ENCODE measurements around the gene CSNK2A3. TPM values are rescaled to one million over a fixed set of nuclear protein-coding genes. Genes with fewer than 3 reads are reported as not detected.

CSNK2A3 gene
- total RNA-seq, 1 experiment from 2014 or later = 2.0 TPM

- H4K20me1 ChIP-seq (ENCODE audit: insufficient read depth) = no peaks in the 10 kb centered on the region
- no peaks in the 10 kb centered on the region for H3K4me1 ChIP-seq (ENCODE audit: control insufficient read depth in 1 of 2, insufficient read depth in 2 of 2, low read length in 2 of 2)
- no peaks in the 10 kb centered on the region for H3K79me2 ChIP-seq (ENCODE audit: insufficient read depth, low read length)
- intact Hi-C loops (cut with micrococcal nuclease) = no loop called here
- no peaks in the 10 kb centered on the region for H3K27me3 ChIP-seq (ENCODE audit: insufficient read depth, low read length)
- no peak overlapping the region for H3K4me3 ChIP-seq (replicated peaks in 1 of 2; ENCODE audit: low read depth in 1 of 2, low read length in 2 of 2)
- no peak for DNase-seq (ENCODE audit: low read depth, low spot score)
- no peak overlapping the region for H2AFZ ChIP-seq (ENCODE audit: low read depth, low read length, poor library complexity, severe bottlenecking)
- no peak overlapping the region for H3K9ac ChIP-seq (ENCODE audit: low read length)
- no peaks in the 10 kb centered on the region for H3K9me2 ChIP-seq (ENCODE audit: insufficient read depth)
- no peaks in the 10 kb centered on the region for H3K9me3 ChIP-seq (ENCODE audit: control insufficient read depth in 1 of 2, insufficient read depth in 1 of 2, low read depth in 1 of 2, low read length in 2 of 2)
- no peak overlapping the region for H3K27ac ChIP-seq (ENCODE audit: low read depth, low read length)
- ChIA-PET CTCF (no interaction called here), RAD21 (ENCODE audit: low non-redundant PET in 1 of 2, low total read pairs in 2 of 2, uncharacterized antibody in 2 of 2, unreplicated experiment in 2 of 2) (no interaction called here), POLR2A (no interaction called here)
- BruUV-seq (replicated peaks) = no TSS peak
- ATAC-seq = no peak
- H3K36me3 ChIP-seq (ENCODE audit: control insufficient read depth in 1 of 2, insufficient read depth in 2 of 2, low read length in 2 of 2) = peaks cover 0 to 5% of the 10 kb centered on the region in 2 experiments; a peak in 1 of 4 replicates
- TF ChIP-seq TCF7L2 (IDR thresholded peaks at IDR 0.05; ENCODE audit: borderline replicate concordance, extremely low read depth, insufficient read depth, insufficient read length) = no peak
- no peak for TF ChIP-seq EZH2 (IDR thresholded peaks at IDR 0.05)
- TF ChIP-seq EGR1 (IDR thresholded peaks at IDR 0.05; ENCODE audit: low read depth) = no peak
- TF ChIP-seq CTCF (IDR thresholded peaks at IDR 0.05 in 2 of 3, conservative IDR thresholded peaks at IDR 0.05 in 1 of 3; ENCODE audit: borderline replicate concordance in 1 of 3, insufficient read depth in 1 of 3, low read depth in 2 of 3, low read length in 2 of 3) = no peak
- TF ChIP-seq SP1 (IDR thresholded peaks at IDR 0.05; ENCODE audit: low read depth) = no peak
- TF ChIP-seq ELF1 (IDR thresholded peaks at IDR 0.05; ENCODE audit: borderline replicate concordance, low read depth) = no peak
- TF ChIP-seq MAX (IDR thresholded peaks at IDR 0.05) = no peak
- TF ChIP-seq ZFX (IDR thresholded peaks at IDR 0.05) = no peak
- no peak for TF ChIP-seq REST (IDR thresholded peaks at IDR 0.05; ENCODE audit: low read depth)
- TF ChIP-seq EZH2phosphoT487 (IDR thresholded peaks at IDR 0.05; ENCODE audit: borderline replicate concordance) = no peak
- no peak for TF ChIP-seq ATF3 (IDR thresholded peaks at IDR 0.05)
- TF ChIP-seq RAD21 (IDR thresholded peaks at IDR 0.05; ENCODE audit: low read depth) = no peak
- no peak for TF ChIP-seq SRF (IDR thresholded peaks at IDR 0.05; ENCODE audit: low read depth)
- TF ChIP-seq POLR2A (IDR thresholded peaks at IDR 0.05; ENCODE audit: borderline replicate concordance, extremely low read depth, insufficient read depth, insufficient read length) = no peak
- no peak for TF ChIP-seq FOSL1 (IDR thresholded peaks at IDR 0.05; ENCODE audit: low read depth)
- no peak overlapping the region for H3K4me2 ChIP-seq (ENCODE audit: low read length)
Observed at GRCh38 chr11:11373934-11374333, 20.9 kb upstream of the CSNK2A3 start.
